ENCODE data around the gene GPI.
"Not testable (repeated sequence)": the region's sequence is repeated elsewhere in the genome, so short reads cannot be mapped to it uniquely, and the experiment has no call there.

The GPI gene

GRCh38 chr19:34364830-34365462, at the start of gene GPI:
Gene GPI, plus strand, starts transcription at chr19:34365196. Its CDS starts 71 bp downstream, at chr19:34365267.
- DNase-seq (ENCODE audit: low read depth in 2 of 2): peak; percentile 60 to 70

- DNase-seq (ENCODE audit: low read depth in 2 of 2): no peak
Measured at GRCh38 chr19:34316247-34316646, 48.7 kb upstream of the GPI start.

GRCh38 chr19:34316741-34317301, 48.2 kb upstream of the GPI start:
- no peak for DNase-seq (ENCODE audit: low read depth in 2 of 2)

DNA sequence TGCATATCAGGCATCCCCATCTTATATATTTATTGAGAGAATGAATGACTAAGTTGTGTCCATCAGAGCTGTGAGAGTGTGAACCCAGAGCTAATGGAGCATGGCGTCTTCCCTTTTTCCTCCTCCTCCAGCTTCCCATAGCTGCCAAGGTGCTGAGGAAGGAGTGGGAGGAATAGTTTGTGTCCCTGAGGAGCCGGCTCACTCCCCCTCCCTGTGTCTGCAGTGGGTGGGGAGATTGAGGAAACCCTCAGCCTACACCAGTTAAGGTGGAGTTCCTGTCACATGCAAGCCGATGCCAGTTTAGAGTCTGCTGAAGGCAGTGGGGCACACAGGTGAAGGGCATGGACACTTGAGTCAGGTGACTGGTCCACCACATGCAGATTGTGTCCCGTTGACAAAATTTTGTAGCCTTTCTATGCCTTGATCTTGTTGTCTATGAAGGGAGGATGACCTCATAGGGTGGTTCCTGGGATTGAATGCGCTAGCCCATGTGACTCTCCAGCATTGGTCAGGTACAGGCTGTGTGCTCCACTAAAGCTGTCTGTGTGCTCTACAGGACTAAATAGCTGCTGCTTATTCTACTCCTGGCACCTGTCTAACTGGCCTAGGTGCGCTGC, 47.6 kb upstream of the GPI start:
- no peak for DNase-seq (ENCODE audit: low read depth in 2 of 2)

GRCh38 chr19:34319230-34319585, 45.8 kb upstream of the GPI start:
- no peak for DNase-seq (ENCODE audit: low read depth in 2 of 2)

GRCh38 chr19:34319785-34320184, 45.2 kb upstream of the GPI start:
- DNase-seq (ENCODE audit: low read depth in 2 of 2): no peak

GRCh38 chr19:34320277-34320676, 44.7 kb upstream of the GPI start:
- no peak for DNase-seq (ENCODE audit: low read depth in 2 of 2)

DNA sequence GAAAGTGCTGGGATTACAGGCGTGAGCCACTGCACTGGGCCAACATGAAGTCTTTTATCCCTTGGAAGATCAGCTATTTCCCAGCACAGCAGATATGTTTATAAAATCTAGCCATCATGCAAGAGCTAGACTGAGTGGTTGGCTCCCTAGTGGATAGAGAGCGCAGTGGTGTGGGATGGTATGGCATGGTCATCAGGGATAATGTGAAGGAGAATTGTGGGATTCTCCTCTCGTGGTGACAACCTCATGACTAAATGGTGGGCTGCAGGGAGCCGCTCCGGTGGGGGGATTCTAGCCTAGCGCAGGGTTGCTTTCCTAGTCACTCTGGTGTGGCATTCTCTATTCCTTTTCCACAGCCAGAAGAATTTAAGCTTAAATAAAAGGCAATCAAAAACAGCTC, 43.3 kb upstream of the GPI start:
- no peak for DNase-seq (ENCODE audit: low read depth in 2 of 2)

- DNase-seq (ENCODE audit: low read depth in 2 of 2): no peak
Measured at GRCh38 chr19:34323433-34324204, 41.4 kb upstream of the GPI start.

- no peak for DNase-seq (ENCODE audit: low read depth in 2 of 2)
Measured at GRCh38 chr19:34324320-34324719, 40.7 kb upstream of the GPI start.

- DNase-seq (ENCODE audit: low read depth in 2 of 2): no peak
Measured at GRCh38 chr19:34325181-34325580, 39.8 kb upstream of the GPI start.

DNA sequence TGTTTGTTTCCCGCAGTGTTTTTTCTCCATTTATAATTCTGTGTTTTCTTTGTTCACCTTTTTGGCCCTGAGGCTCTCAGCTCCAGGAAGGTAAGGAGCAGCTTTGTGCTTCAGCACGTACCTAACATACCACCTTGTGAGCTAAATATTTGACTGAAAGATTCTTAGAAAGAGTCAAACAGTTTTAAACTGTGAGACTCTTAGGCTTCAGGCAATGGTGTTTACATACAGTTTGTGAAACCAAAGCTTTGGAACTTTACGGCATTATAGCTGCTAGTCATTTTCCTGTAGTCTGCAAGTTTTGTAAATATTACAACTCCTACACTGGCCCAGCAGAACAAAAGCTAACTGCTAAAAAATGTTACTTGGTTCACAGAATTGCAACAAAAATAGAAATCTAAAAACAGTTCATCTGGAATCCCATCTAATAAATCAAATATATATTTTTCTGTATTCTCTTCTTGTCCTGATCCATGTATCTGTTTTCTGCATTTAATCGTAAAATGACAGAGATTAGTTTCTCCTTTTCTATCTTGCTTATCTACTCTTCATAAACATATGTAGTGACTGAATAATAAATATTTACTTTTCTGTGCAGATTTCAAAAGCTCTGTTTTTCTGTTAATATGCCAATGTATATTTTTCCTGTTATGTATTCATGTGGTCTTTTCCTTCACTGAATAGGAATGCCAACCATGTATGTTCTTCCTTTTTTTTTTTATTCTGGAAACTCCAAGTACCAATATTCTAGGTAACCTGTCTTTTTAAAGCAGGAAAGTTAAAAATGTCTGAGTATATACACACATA, 38.8 kb upstream of the GPI start:
- DNase-seq (ENCODE audit: low read depth in 2 of 2): no peak

DNA sequence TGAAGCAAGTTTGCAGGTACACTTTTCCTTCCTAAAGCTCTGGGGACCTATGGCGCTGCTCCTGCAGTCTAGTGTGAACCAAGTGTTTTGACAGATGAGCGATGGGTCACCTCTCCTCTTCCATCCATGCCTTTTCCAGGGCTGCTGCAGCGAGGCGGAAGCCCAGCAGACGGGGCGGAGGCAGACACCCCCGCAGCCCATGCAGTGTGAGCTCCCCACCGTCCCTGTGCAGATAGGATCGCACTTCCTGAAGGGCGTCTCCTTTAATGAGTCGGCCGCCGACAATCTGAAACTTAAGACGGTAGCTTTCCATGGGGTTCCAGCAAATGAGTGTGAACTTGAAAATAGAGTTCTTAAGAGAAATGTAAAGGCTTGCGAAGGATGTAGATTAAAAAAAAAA, 37.1 kb upstream of the GPI start:
- no peak for DNase-seq (ENCODE audit: low read depth in 2 of 2)

DNA sequence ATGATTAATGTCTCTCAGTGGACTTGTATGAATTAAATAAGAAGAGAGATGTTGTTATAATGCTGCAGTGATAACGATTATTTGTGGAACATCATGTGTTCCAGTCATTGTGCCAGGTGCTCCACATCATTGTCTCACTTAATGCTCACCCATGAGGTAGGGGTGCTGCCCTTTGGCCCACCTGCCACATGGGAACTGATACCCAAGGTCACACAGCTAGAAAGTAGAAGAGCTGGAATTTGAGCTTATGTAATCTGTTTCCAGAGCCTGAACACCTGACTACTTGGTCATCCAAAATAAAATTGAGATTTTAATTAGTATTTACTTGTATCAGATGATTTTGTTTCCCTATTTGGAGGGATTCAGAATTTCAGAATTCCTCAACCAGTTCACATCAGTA, 36.0 kb upstream of the GPI start:
- no peak for DNase-seq (ENCODE audit: low read depth in 2 of 2)

DNA sequence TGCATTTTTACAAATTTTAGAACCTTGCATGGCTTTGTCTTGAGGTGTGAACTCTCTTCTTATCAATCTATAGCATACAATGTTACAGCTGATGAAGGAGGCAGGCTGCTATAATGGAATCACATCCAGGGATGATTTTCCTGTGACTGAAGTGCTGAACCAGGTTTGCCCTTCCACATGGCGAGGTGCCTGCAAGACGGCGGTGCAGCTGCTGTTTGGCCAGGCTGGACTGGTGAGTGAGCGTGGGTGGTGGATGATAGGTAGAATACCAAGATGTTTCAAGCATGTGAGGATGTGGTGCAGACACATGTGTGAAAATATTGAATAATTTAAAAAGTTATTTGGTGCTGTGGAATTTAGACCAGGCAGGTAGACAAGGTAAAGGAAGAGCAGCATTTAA, 34.9 kb upstream of the GPI start:
- no peak for DNase-seq (ENCODE audit: low read depth in 2 of 2)

DNA sequence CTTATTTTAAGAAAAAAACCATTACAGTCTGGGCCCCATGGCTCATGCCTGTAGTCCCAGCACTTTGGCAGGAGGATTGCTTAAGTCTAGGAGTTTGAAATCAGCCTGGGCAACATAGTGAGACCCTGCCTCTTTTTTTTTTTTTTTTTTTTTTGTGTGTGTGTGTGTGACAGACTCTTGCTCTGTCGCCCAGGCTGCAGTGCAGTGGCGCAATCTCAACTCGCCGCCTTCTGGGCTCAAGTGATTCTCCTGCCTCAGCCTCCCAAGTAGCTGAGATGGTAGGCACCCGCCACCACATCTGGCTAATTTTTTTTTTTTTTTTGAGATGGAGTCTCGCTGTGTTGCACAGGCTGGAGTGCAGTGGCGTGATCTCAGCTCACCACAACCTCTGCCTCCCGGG, 34.4 kb upstream of the GPI start:
- not testable (repeated sequence) for DNase-seq (ENCODE audit: low read depth in 2 of 2)

GRCh38 chr19:34331596-34331995, 33.4 kb upstream of the GPI start:
- DNase-seq (ENCODE audit: low read depth in 2 of 2): not testable (repeated sequence)

DNA sequence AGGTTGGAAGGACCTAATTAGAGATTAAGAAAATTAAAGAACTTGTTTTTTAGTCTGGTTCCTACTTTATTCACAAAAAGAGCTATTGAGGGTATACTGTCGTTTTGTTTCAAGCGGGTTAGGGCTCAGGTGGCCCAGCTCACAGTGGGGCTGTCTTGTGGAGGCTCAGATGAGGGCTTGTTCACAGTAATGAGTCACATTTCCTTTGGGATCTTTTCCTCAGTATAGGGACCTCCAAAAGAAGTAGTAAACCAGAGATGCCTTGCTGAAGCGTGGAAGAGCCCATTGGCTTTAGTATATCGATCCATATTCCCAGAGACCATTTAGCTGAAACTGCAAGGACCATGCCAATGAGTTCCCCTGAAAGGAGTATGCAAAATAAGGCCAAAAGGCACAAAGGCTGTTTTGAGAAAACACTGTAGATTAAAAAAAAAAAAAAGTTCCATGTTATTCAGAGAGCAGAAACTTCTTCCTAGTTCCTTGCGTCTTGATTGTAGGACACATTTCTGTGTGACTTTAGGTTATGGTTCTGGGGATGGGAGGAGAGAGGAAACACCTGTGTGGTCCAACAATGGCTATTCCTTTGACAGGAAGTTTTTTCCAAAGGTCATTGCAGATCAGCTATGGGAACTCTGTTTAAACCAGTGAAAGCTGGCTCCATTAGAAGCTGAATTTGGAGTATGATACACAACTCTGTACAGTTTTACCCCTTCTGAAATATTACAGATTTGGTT, 32.8 kb upstream of the GPI start:
- DNase-seq (ENCODE audit: low read depth in 2 of 2): no peak

- no peak for DNase-seq (ENCODE audit: low read depth in 2 of 2)
Measured at GRCh38 chr19:34335914-34336313, 29.1 kb upstream of the GPI start.

DNA sequence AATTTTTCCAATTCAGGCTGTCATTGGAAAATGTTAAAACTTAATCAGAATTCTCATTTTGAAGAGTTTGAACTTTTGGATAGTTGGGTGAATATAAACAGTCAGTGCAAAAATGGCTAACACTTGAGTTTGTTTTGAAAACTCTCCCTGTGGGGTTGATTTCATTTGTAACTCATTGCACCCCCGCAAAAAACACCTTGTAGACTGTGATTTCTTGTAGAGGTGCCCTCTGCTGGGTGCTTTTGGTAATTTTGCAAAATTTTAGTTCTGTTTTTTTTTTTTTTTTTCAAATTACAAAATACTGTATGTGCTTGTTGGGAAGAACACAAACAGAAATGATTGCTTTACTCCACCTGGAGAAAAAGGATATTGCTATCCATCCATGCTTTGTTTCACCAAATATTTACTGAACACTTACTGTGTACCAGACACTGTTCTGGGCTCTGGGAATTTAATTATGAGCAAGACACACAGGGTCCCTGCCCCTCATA, 28.2 kb upstream of the GPI start:
- no peak for DNase-seq (ENCODE audit: low read depth in 2 of 2)

- no peak for DNase-seq (ENCODE audit: low read depth in 2 of 2)
Measured at GRCh38 chr19:34337739-34338138, 27.3 kb upstream of the GPI start.
